Measurements from ENCODE around the gene PACSIN1.

PACSIN1 gene

GRCh38 chr6:34527751-34528670 lies 62.1 kb downstream of the PACSIN1 start:
- no peak for DNase-seq (ENCODE audit: low read depth in 3 of 3)

- DNase-seq (ENCODE audit: low read depth in 3 of 3) = no peak
Measured at GRCh38 chr6:34528996-34529664, 63.3 kb downstream of the PACSIN1 start.

- no peak for DNase-seq (ENCODE audit: low read depth in 3 of 3)
Measured at GRCh38 chr6:34529665-34530327, 63.9 kb downstream of the PACSIN1 start.

- DNase-seq (ENCODE audit: low read depth in 3 of 3) = no peak
Measured at GRCh38 chr6:34530753-34531365, 65.0 kb downstream of the PACSIN1 start.

- no peak for DNase-seq (ENCODE audit: low read depth in 3 of 3)
Measured at GRCh38 chr6:34531580-34532201, 65.8 kb downstream of the PACSIN1 start.

- no peak for DNase-seq (ENCODE audit: low read depth in 3 of 3)
Measured at GRCh38 chr6:34532230-34532629, 66.4 kb downstream of the PACSIN1 start.

GRCh38 chr6:34534146-34534545 lies 68.3 kb downstream of the PACSIN1 start:
- DNase-seq (ENCODE audit: low read depth in 3 of 3) = no peak

- DNase-seq (ENCODE audit: low read depth in 3 of 3) = no peak
Measured at GRCh38 chr6:34534656-34535055, 68.8 kb downstream of the PACSIN1 start.

GRCh38 chr6:34535199-34535598 lies 69.3 kb downstream of the PACSIN1 start:
- no peak for DNase-seq (ENCODE audit: low read depth in 3 of 3)

- DNase-seq (ENCODE audit: low read depth in 3 of 3) = no peak
Measured at GRCh38 chr6:34535646-34536045, 69.8 kb downstream of the PACSIN1 start.

- no peak for DNase-seq (ENCODE audit: low read depth in 3 of 3)
Measured at GRCh38 chr6:34536251-34536958, 70.5 kb downstream of the PACSIN1 start.

- no peak for DNase-seq (ENCODE audit: low read depth in 3 of 3)
Measured at GRCh38 chr6:34536959-34537848, 71.3 kb downstream of the PACSIN1 start.

GRCh38 chr6:34537922-34538550 lies 72.2 kb downstream of the PACSIN1 start:
- no peak for DNase-seq (ENCODE audit: low read depth in 3 of 3)

- no peak for DNase-seq (ENCODE audit: low read depth in 3 of 3)
Measured at GRCh38 chr6:34538581-34538980, 72.7 kb downstream of the PACSIN1 start.

GRCh38 chr6:34539181-34539580 lies 73.3 kb downstream of the PACSIN1 start:
- DNase-seq (ENCODE audit: low read depth in 3 of 3) = no peak

GRCh38 chr6:34540222-34540621 lies 74.3 kb downstream of the PACSIN1 start:
- no peak for DNase-seq (ENCODE audit: low read depth in 3 of 3)

- DNase-seq (ENCODE audit: low read depth in 3 of 3) = no peak
Measured at GRCh38 chr6:34540841-34541240, 75.0 kb downstream of the PACSIN1 start.

GRCh38 chr6:34543421-34543820 lies 77.5 kb downstream of the PACSIN1 start:
- no peak for DNase-seq (ENCODE audit: low read depth in 3 of 3)

GRCh38 chr6:34544052-34544604 lies 78.3 kb downstream of the PACSIN1 start:
- no peak for DNase-seq (ENCODE audit: low read depth in 3 of 3)

Measured in stimulated activated CD4-positive, alpha-beta T cell treated with anti-CD3 and anti-CD28 coated beads, TNF-alpha, amount 100 ng/mL, for 4 hours (primary cell).